SK-MEL-5 (cell line): Measurements from ENCODE around the gene SCAANT1. TPM values are rescaled to one million over a fixed set of nuclear protein-coding genes. Genes with fewer than 3 reads are reported as not detected.

ENCODE experiments used
- DNase-seq: peaks from one replicate; pipeline ENCODE4 v3.0.0-alpha.2; 2016; ENCODE audit warnings: low read depth, low spot score
- in situ Hi-C: cut with HindIII; loops from 2 replicates; pipeline ENCODE4 v1.10.0; 2016; ENCODE audit warnings: low sequenced_read_pairs, high pct_unique_total_duplicates, low pct_unique_long_range_greater_than_20kb
- polyA plus RNA-seq, 2 experiments: library from polyadenylated mRNA; depleted of rRNA; stranded (reverse); fragments of >200 nt; gene quantifications; 2 replicates each; pipeline ENCODE4 v1.2.3, GENCODE V29; 2015
- total RNA-seq: library from RNA; depleted of rRNA; stranded (reverse); fragments of >200 nt; shearing (Covaris generic); gene quantifications from 2 replicates; pipeline ENCODE4 v1.2.3, GENCODE V29; 2014; rRNA removed

Gene SCAANT1
- not detected in 2 replicates for total RNA-seq
- polyA plus RNA-seq (2015; cell fraction: cytosol; rRNA removed) = not detected in 2 replicates
- polyA plus RNA-seq (2015; cell fraction: nucleus; rRNA removed) = not detected in 2 replicates

DNA sequence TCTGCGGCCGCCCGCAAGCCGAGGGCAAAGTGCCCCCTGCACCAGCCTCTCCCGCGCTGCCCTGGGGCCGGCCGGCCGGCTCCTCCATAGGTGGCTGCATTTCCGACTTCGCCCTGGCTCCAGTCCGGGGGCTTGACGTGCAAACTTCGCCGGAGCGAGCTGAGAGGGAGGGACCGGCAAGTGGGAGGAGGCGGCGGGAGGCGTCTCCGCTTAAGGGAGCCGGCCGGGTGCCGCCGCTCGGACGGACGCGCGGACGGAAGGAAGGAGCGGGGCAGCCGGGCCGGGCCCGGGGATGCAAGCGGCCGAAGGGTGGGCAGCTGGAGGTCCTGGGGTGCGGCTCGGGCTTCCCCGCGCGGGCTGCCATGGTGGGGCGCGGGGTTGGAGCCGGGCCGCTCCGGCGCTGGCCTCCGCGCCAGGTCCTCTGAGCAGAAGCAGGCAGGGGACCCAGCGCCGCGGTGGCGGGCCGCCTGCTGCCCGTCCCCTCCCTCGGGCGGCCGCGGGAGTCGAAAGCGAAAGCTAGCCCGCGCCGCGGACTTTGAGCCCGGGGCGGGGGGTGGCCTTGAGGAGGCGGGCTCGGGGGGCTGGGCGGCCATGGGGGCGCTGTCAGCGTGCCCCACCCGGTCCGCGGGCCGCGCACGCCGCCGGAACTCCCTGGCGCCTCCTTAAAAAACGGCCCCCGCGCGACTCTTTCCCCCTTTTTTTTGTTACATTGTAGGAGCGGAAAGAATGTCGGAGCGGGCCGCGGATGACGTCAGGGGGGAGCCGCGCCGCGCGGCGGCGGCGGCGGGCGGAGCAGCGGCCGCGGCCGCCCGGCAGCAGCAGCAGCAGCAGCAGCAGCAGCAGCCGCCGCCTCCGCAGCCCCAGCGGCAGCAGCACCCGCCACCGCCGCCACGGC, at the start of gene SCAANT1:
Gene SCAANT1 (minus strand): TSS at position 511 of the 895 bp plus-strand sequence.
- in situ Hi-C loops = no loop called here
- DNase-seq = peak; percentile 91

- peak; percentile 66 for DNase-seq
- in situ Hi-C loops = no loop called here
Measured at GRCh38 chr3:63961891-63962290, 49.7 kb upstream of the SCAANT1 start.

- in situ Hi-C loops = no loop called here
- peak; percentile 79 for DNase-seq
Measured at GRCh38 chr3:63960048-63960711, 48.0 kb upstream of the SCAANT1 start.

DNA sequence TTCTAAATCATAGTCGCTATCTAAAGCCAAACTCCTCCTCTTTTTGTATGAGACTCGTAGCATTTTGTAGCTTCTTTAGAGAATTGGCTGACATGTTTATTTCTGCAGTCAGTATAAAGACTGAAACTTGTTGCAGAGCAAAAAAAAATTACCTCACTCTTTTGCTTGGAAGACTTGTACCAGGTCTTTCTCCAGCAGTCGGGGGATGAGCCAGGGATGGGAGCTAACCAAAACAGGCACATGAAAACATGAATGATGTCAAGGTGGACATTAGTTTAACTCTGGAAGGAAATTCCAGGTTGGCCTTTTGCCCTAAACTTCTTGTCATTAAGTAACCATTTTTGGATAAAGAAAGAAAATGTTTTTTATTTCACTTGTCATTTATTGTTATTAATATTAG, 47.0 kb upstream of the SCAANT1 start:
- in situ Hi-C loops = no loop called here
- DNase-seq = no peak

GRCh38 chr3:63955830-63956545, 43.8 kb upstream of the SCAANT1 start:
- no peak for DNase-seq
- in situ Hi-C loops = no loop called here

- DNase-seq = no peak
- in situ Hi-C loops = no loop called here
Measured at GRCh38 chr3:63955036-63955650, 43.0 kb upstream of the SCAANT1 start.

GRCh38 chr3:63954182-63954581, 42.0 kb upstream of the SCAANT1 start:
- DNase-seq = no peak
- in situ Hi-C loops = no loop called here

- in situ Hi-C loops = no loop called here
- no peak for DNase-seq
Measured at GRCh38 chr3:63952248-63952594, 40.0 kb upstream of the SCAANT1 start.

DNA sequence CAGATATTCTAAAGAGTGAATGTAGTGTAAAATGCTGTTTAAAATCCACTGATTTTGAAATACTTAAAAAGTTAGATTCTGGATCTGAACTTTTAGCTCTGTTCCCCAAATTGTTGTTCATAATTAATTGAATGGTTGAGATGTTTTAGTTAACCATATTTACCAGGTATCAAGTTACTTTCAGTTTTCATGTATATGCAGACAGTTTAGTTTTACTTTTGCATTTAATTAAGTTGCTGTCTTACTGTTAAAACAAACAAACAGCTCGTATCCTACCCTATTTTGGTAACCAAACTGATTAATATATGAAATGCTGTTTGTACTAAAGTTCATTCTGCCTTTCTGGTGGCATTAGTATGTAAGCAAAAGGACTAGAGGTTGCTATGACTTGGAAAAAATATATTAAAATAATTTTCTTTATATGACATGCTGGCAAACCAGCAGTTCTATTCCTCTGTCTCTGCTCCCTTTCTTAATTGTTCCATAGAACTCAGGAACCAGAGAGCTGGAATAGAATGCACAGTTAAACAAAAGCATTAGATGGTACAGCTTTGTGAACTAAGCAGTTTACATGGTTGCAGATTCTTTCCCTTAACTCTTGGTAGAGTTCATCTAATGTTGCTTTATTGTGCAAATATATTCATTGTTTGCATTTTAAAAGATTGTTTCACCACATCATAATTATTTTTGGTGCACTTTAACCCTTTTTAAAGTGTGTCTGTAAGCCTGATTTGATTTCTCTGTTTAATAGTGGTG, 39.5 kb upstream of the SCAANT1 start:
- in situ Hi-C loops = no loop called here

GRCh38 chr3:63950698-63951097, 38.5 kb upstream of the SCAANT1 start:
- in situ Hi-C loops = no loop called here
- no peak for DNase-seq

More for the DNA sequence above, 39.5 kb upstream of the SCAANT1 start:
- no peak for DNase-seq

DNA sequence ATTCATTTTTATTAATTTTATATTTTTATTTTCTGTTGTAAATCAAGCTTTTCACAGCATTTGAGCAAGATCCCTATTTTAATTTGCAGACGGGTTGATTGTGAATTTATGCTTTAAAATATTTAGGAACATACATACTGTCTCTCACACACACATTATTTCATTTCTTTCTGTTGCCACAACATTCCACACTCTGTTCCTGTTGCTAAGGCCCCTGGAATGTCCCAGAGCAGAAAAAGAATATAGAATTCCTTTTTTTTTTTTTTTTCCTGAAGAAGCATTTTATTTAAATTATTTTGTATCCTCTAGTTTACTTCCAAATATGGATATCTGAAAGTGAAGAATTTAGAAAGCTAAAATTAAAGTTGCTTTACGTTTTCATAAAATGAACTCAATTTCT, 36.8 kb upstream of the SCAANT1 start:
- in situ Hi-C loops = no loop called here

DNA sequence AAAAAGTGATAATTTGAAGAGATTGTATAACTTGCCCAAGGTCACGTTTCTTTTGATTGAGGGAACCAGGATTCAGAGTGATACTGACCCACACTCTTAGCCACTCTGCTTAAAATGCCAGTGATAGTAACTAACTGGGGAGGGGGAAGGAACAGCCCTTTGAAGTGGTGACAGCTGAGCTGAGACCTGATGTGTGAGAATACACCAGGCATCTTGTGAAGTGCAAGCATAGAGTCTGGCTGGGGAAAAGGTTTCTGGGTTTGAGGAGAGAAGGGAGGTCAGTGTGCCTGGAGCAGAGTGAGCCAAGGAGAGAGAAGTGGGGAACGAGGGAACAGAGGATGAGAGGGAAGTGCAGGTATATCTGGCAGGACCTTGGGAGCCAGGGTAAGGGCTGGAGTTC, 35.4 kb upstream of the SCAANT1 start:
- in situ Hi-C loops = no loop called here
- DNase-seq = no peak

More for the DNA sequence above, 36.8 kb upstream of the SCAANT1 start:
- DNase-seq = no peak

- DNase-seq = no peak
- in situ Hi-C loops = no loop called here
Measured at GRCh38 chr3:63946753-63947152, 34.6 kb upstream of the SCAANT1 start.

DNA sequence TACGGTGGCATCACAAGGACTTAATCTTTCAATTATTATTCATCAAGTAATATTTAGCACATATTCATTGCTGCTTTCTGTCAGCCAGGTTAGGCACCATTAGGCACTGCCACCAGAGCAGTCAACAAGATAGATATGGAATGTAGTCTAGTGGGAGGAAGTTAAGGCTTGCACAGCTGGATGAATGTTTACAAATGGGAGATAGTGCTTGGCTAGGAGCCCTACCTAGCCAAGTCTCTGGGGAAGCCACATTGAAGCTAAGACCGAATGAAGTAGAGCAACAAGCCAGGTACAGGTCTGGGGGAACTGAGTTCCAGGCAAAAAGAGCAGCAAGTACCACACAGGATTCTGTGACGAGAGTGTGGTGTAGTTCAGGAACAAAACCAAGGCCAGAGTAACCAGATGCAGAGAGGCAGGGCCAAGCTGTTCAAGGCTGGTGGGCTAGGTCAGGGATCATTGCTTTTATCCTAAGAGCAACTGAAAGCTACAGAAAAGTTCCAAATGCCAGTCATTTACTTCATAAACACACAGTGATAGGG, 33.4 kb upstream of the SCAANT1 start:
- in situ Hi-C loops = no loop called here
- DNase-seq = no peak

DNA sequence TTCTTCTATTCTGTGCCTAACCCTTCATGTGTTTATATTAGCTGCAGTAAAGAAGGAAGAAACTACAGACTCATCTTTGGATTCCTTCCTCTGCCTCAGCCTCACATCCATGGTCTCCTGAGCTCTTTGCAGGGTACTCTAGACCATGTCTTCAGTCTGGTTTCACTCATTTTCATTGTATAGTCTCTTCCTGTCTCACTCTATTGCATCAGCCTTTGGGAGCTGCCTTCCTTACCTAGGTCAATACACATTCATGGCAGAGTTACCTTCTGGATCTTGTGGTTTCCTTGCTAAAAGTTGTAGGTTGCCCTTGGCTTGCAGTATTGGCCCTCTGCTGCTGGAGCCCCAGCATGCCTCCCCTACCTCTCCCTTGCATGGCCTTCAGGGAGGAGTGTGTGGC, 31.5 kb upstream of the SCAANT1 start:
- in situ Hi-C loops = no loop called here
- no peak for DNase-seq

- in situ Hi-C loops = no loop called here
- no peak for DNase-seq
Measured at GRCh38 chr3:63942528-63942927, 30.3 kb upstream of the SCAANT1 start.

DNA sequence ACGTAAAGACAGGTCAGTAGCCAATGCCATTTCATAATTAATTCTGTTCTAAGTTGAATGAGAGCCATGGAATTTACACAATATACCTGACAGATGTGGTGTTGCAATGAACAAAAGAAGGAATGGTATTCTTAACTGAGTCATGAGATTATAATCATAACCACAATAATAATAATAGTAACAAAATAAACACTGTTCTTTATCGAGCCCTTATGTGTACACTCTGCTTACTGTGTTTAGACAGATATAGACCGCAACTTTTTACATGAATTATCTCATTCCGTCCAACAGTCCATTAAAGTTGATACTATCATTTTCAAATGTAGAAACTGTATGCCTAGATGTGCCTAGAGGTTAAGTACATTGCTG, 28.2 kb upstream of the SCAANT1 start:
- in situ Hi-C loops = no loop called here

More for the DNA sequence above, 28.2 kb upstream of the SCAANT1 start:
- DNase-seq = no peak
